Neutrophil (primary cell): ENCODE results near the gene SUB1.

Experiments used
- H3K27ac ChIP-seq: fragments of 200-600 bp; sonication (generic); 2 replicates; pipeline ENCODE4 v1.5.1; 2016; ENCODE audit warnings: mild to moderate bottlenecking, moderate library complexity
- H3K27me3 ChIP-seq: fragments of 200-600 bp; sonication (generic); 2 replicates; pipeline ENCODE4 v1.6.0; 2016; ENCODE audit warnings: mild to moderate bottlenecking
- H3K36me3 ChIP-seq: fragments of 200-600 bp; sonication (generic); 2 replicates; pipeline ENCODE4 v1.5.1; 2017
- H3K4me1 ChIP-seq, 2 experiments: fragments of 200-600 bp in 1 of 2; sonication (generic) in 1 of 2; 1 replicate in 1 of 2; 2 replicates in 1 of 2; pipeline versions ENCODE4 v1.5.1 to v1.6.1; 2013 to 2016; ENCODE audit warnings: low read depth in 1 of 2, low read length in 1 of 2, mild to moderate bottlenecking in 1 of 2, moderate library complexity in 1 of 2; ENCODE audit not compliant: control insufficient read depth in 1 of 2, insufficient read depth in 1 of 2
- H3K4me3 ChIP-seq, 2 experiments: fragments of 200-600 bp in 1 of 2; sonication (generic) in 1 of 2; 1 replicate in 1 of 2; 2 replicates in 1 of 2; pipeline ENCODE4 v1.5.1; 2013 to 2016; ENCODE audit warnings: low read depth in 1 of 2, low read length in 1 of 2, mild to moderate bottlenecking in 1 of 2, moderate library complexity in 1 of 2
- H3K9me3 ChIP-seq: fragments of 200-600 bp; sonication (generic); 2 replicates; pipeline ENCODE4 v1.5.1; 2016
- CTCF ChIP-seq: fragments of 200-600 bp; sonication (generic); IDR thresholded peaks from 2 replicates; pipeline ENCODE4 v1.5.1; 2016; ENCODE audit warnings: antibody characterized with exemption

SUB1 gene

GRCh38 chr5:32642276-32643002 is 57.1 kb downstream of the SUB1 start:
- Histone ChIP-seq H3K27ac (no peak overlapping the region), H3K27me3 (no peaks in the 10 kb centered on the region), H3K4me3 (no peak overlapping the region), H3K36me3 (no peaks in the 10 kb centered on the region), H3K4me1 (no peaks in the 10 kb centered on the region), H3K9me3 (no peaks in the 10 kb centered on the region)
- no peak for TF ChIP-seq CTCF

GRCh38 chr5:32645246-32645645 is 59.9 kb downstream of the SUB1 start:
- Histone ChIP-seq H3K9me3 (no peaks in the 10 kb centered on the region), H3K27me3 (no peaks in the 10 kb centered on the region), H3K4me1 (no peaks in the 10 kb centered on the region), H3K27ac (no peak overlapping the region), H3K36me3 (no peaks in the 10 kb centered on the region), H3K4me3 (no peak overlapping the region)
- no peak for TF ChIP-seq CTCF

- H3K27me3 ChIP-seq = no peaks in the 10 kb centered on the region
- H3K27ac ChIP-seq = no peak overlapping the region
- no peak overlapping the region for H3K4me3 ChIP-seq
- TF ChIP-seq CTCF = no peak
- H3K4me1 ChIP-seq = no peaks in the 10 kb centered on the region
- H3K36me3 ChIP-seq = no peaks in the 10 kb centered on the region
- no peaks in the 10 kb centered on the region for H3K9me3 ChIP-seq
Observed at GRCh38 chr5:32646061-32646969, 61.0 kb downstream of the SUB1 start.

GRCh38 chr5:32651088-32651487 is 65.7 kb downstream of the SUB1 start:
- H3K9me3 ChIP-seq = no peaks in the 10 kb centered on the region
- no peaks in the 10 kb centered on the region for H3K4me1 ChIP-seq
- no peak for TF ChIP-seq CTCF

GRCh38 chr5:32651638-32652037 is 66.3 kb downstream of the SUB1 start:
- Histone ChIP-seq H3K4me3 (no peak overlapping the region), H3K36me3 (no peaks in the 10 kb centered on the region), H3K27me3 (no peaks in the 10 kb centered on the region), H3K9me3 (no peaks in the 10 kb centered on the region), H3K27ac (no peak overlapping the region), H3K4me1 (no peaks in the 10 kb centered on the region)
- TF ChIP-seq CTCF = no peak

More at GRCh38 chr5:32651088-32651487, 65.7 kb downstream of the SUB1 start:
- Histone ChIP-seq H3K27ac (no peak overlapping the region), H3K27me3 (no peaks in the 10 kb centered on the region), H3K36me3 (no peaks in the 10 kb centered on the region), H3K4me3 (no peak overlapping the region)
